Gastrocnemius medialis (tissue), 4 donors: ENCODE data around the gene CACNA2D1.

ENCODE experiments used
- CTCF ChIP-seq, 5 experiments: fragments of 450-650 bp in 3 of 5; fragments of 200-600 bp in 2 of 5; sonication (generic) in 2 of 5; IDR thresholded peaks in 4 of 5; conservative IDR thresholded peaks in 1 of 5; 1 replicate in 4 of 5; 2 replicates in 1 of 5; pipeline ENCODE4 v1.5.1; 2016 to 2019; ENCODE audit warnings: antibody characterized with exemption in 5 of 5, mild to moderate bottlenecking in 3 of 5, moderate library complexity in 3 of 5
- POLR2A ChIP-seq, 2 donors: fragments of 450-650 bp; IDR thresholded peaks; one replicate each; pipeline ENCODE4 v1.6.1; 2017; ENCODE audit warnings: antibody characterized with exemption in 2 of 2, mild to moderate bottlenecking in 2 of 2, moderate library complexity in 2 of 2

GRCh38 chr7:82224529-82224928, 219.0 kb downstream of the CACNA2D1 start:
- TF ChIP-seq CTCF (IDR thresholded peaks at IDR 0.05 in 4 of 5, conservative IDR thresholded peaks at IDR 0.05 in 1 of 5) (no peak), POLR2A (IDR thresholded peaks at IDR 0.05) (no peak)
